Dermis blood vessel endothelial cell (primary cell): ENCODE data around the gene IFTAP. TPM values are rescaled to one million over a fixed set of nuclear protein-coding genes. Genes with fewer than 3 reads are reported as not detected.
"Not testable (repeated sequence)": the region's sequence is repeated elsewhere in the genome, so short reads cannot be mapped to it uniquely, and the experiment has no call there.

ENCODE experiments used
- DNase-seq: peaks from one replicate; pipeline ENCODE4 v3.0.0; 2010
- total RNA-seq: library from RNA; depleted of rRNA; stranded (reverse); fragments of >200 nt; gene quantifications from 2 replicates; pipeline ENCODE4 v1.2.3, GENCODE V29; 2014

Gene IFTAP, protein sequence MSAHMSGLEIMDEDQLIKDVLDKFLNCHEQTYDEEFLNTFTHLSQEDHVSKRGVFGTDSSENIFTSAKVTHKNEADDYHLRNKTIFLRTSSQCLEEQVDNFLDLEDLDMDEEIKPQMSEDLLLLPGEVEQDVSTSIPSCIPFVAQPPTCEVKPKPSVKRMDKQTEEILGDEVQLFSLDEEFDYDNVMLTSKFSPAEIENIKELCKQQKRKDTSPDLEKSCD
- 30.9 and 34.0 TPM in 2 replicates for total RNA-seq

DNA sequence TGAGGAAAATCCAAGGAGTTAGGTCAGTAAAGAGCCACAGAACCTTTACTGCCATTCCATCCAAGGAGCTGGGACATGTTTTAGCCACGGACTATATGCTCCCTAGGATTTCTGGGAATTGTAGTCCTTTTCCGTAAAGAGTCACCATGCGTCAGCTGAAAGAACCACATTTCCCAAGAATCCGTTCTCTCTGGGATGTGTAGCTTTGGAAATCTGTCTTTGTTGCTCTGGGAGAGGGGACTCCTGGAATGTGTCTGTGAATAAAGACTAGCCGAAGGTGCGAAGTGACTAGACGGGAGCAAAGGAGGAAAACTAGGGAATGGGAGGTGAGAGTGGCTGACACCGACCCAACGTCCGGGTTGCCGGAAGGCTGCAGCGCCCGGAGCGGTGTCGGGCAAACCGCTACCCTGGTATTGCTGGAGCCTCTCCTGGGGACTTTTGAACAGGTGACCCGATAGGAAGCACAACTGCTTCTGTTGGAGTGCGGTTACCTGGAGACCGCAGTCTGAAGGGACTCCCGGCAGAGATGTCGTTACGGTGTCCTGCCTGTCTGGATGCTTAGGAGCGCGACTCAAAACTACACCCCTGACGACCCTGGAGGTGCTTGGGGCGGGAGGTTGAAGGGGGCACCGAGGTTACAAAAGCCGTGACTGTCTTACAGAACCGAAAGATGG lies at the start of gene IFTAP:
Gene IFTAP (plus strand): TSS at position 187 of the 674 bp plus-strand sequence. CDS start 15,602 bp downstream, outside the sequence.
- DNase-seq: peak; percentile 93

DNA sequence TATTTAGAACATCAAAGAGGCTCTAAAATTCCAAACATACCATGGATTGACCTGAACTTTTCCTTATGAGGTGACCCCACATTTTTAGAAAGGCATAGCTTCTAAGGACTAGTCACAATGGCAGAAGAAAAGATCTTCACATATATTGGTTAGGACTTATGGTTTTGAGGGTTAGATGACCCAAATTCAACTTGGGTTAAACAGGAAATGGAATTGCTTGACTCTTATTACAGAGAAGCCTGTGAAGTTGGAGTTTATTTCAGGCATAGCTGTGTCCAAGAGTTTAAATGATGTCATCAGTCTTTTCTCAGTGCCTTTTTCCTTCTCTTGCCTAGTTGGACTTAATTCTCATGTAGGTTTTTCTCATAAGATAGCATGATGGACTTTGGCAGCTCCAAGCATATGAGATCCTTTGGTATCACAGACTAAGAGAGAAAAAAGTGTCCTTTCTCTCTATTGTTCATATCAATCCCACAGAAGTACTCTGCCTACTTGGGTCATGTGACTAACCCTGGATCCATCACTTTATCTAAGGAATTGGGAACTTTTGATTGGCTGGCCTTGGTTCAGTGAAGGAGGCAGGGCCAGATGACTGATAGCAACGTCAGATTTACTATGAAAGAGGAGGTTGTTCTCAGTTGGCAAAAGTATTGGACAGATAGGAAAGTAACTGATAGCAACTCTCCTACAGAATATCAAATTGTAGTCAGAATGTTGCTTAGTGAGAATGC lies 43.8 kb upstream of the IFTAP start:
- DNase-seq: no peak

- DNase-seq: not testable (repeated sequence)
These were observed 36.9 kb upstream of the IFTAP start for GRCh38 chr11:36557390-36557789.

DNA sequence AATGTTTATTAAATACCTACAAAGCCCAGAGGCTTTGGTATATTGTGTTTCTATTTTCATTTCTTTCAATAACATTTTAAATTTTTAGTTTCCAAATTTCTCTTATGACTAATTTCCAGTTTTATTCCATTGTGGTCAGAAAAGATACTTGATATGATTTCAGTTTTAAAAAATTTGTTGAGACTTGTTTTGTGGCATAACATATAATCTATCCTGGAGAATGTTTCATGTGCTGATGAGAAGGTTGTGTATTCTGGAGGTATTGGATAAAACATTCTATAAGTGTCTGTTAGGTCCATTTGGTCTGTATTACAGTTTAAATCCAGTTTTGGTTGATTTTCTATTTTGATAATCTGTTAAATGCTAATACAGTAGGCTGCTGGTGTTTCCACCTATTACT lies 36.3 kb upstream of the IFTAP start:
- no peak for DNase-seq

GRCh38 chr11:36558571-36559413 lies 35.5 kb upstream of the IFTAP start:
- DNase-seq: no peak

- DNase-seq: peak; percentile 73
These were observed 29.8 kb upstream of the IFTAP start for GRCh38 chr11:36564376-36565030.

GRCh38 chr11:36565031-36565610 lies 29.2 kb upstream of the IFTAP start:
- no peak for DNase-seq

- no peak for DNase-seq
These were observed 27.8 kb upstream of the IFTAP start for GRCh38 chr11:36566407-36567053.

GRCh38 chr11:36567694-36568093 lies 26.6 kb upstream of the IFTAP start, which contains the start of gene RAG1:
TSS of gene RAG1 (plus strand) at chr11:36568007. CDS start at chr11:36573305, 5,298 bp downstream.
- no peak for DNase-seq

DNA sequence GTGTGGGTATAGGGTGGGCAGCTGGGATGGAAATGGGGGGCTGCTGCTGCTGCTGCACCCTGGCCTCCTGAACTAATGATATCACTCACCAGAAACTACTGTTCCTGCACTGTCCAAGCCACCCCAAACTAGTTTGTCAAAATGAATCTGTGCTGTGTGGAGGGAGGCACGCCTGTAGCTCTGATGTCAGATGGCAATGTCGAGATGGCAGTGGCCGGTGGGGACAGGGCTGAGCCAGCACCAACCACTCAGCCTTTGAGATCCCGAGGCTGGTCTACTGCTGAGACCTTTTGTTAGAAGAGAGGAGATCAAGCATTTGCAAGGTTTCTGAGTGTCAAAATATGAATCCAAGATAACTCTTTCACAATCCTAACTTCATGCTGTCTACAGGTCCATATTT lies 25.2 kb upstream of the IFTAP start:
- DNase-seq: no peak

DNA sequence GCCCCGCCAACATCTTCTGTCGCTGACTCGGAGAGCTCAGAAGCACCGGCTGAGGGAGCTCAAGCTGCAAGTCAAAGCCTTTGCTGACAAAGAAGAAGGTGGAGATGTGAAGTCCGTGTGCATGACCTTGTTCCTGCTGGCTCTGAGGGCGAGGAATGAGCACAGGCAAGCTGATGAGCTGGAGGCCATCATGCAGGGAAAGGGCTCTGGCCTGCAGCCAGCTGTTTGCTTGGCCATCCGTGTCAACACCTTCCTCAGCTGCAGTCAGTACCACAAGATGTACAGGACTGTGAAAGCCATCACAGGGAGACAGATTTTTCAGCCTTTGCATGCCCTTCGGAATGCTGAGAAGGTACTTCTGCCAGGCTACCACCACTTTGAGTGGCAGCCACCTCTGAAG lies 19.8 kb upstream of the IFTAP start:
- DNase-seq: no peak

- DNase-seq: no peak
These were observed 16.9 kb upstream of the IFTAP start for GRCh38 chr11:36577373-36577772.

DNA sequence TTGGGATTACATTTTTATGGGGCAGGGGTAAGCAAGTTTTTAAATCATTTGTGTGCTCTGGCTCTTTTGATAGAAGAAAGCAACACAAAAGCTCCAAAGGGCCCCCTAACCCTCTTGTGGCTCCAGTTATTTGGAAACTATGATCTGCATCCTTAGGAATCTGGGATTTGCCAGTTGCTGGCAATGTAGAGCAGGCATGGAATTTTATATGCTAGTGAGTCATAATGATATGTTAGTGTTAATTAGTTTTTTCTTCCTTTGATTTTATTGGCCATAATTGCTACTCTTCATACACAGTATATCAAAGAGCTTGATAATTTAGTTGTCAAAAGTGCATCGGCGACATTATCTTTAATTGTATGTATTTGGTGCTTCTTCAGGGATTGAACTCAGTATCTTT lies 16.4 kb upstream of the IFTAP start:
- DNase-seq: no peak

GRCh38 chr11:36578458-36578857 lies 15.8 kb upstream of the IFTAP start:
- DNase-seq: no peak

DNA sequence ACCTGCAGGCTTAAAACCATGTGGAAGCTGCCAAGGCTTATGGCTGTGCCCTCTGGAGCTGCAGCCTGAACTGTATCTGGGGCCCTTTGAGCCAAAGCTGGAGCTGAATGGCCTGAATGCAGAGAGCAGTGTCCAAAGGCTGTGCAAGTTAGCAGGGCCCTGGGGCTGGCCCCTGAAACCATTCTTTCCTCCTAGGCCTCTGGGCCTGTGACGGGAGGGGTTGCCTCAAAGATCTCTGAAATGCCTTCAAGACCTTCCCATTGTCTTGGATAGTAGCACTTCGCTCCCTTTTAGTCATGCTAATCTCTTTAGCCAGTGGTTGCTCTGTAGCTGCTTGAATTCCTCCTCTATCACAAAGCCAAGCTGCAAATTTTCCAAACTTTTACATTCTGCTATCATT lies 12.8 kb upstream of the IFTAP start:
- no peak for DNase-seq

- no peak for DNase-seq
These were observed 10.6 kb upstream of the IFTAP start for GRCh38 chr11:36583667-36584066.

- DNase-seq: no peak
These were observed 7.8 kb upstream of the IFTAP start for GRCh38 chr11:36586543-36586942.

DNA sequence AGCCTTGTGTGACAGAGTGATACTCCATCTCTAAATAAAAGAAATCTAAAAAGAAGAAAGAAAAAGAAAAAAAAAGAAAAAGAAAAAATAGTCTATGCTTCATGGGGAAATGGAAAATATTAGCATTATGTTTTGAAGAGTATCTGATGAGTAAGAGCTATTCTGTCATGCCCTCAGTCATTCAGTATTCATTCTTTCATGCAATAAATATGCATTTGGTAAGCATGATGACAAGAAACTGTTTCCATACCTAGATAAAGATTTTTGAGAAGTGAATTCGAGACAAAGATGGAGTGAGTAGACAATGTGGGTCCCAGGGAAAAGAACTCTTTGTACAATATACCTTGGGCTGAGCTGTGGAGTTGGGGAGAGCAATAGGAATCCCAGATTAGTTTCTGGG lies 6.2 kb upstream of the IFTAP start:
- no peak for DNase-seq

GRCh38 chr11:36590513-36590912 lies 3.8 kb upstream of the IFTAP start:
- DNase-seq: no peak

- no peak for DNase-seq
These were observed 2.9 kb upstream of the IFTAP start for GRCh38 chr11:36591433-36591832.

DNA sequence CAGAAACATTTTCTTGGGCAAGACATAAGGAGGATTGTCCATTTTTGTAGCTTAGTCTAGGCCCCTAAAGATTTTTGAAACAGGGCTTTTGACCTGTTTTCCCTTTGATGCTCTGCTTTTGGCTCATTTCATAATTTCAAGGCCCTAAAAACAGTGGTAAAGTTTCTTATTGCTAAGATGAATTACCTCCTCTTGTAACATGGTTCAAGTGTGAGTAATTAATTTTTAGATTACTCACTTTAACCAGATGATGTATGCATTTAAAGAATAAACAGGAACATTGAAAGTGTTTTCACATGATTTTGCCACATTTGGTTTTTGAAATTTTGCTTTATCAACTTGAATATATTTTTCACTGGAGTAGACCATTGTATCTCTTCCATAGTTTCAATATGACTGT lies 2.6 kb downstream of the IFTAP start:
- DNase-seq: no peak
